HEK293 (cell line): ENCODE results near the gene DGUOK.

Experiments
- FEZF1 ChIP-seq: fragments of 450-650 bp; formaldehyde crosslinking; IDR thresholded peaks from 2 replicates; pipeline ENCODE4 v1.5.1; 2016; ENCODE audit warnings: missing biosample characterization, missing genetic modification characterization
- KLF16 ChIP-seq: fragments of 450-650 bp; formaldehyde crosslinking; IDR thresholded peaks from 2 replicates; pipeline ENCODE4 v1.5.1; 2017; ENCODE audit warnings: missing biosample characterization, missing genetic modification characterization
- MEIS1 ChIP-seq: sonication (generic); formaldehyde crosslinking; IDR thresholded peaks from 2 replicates; pipeline ENCODE4 v1.8.1; 2022; ENCODE audit warnings: missing genetic modification reagents, mild to moderate bottlenecking, borderline replicate concordance
- PRDM1 ChIP-seq: fragments of 450-650 bp; formaldehyde crosslinking; IDR thresholded peaks from 2 replicates; pipeline ENCODE4; 2016; ENCODE audit warnings: missing biosample characterization, missing genetic modification characterization
- REST ChIP-seq: fragments of 450-650 bp; formaldehyde crosslinking; IDR thresholded peaks from 2 replicates; pipeline ENCODE4 v1.5.1; 2016; ENCODE audit warnings: missing biosample characterization, missing genetic modification characterization
- ZBTB44 ChIP-seq: fragments of 450-650 bp; IDR thresholded peaks from 2 replicates; pipeline ENCODE4 v1.5.1; 2018; ENCODE audit warnings: missing biosample characterization, mild to moderate bottlenecking, missing genetic modification characterization
- ZNF366 ChIP-seq: fragments of 450-650 bp; formaldehyde crosslinking; conservative IDR thresholded peaks from 2 replicates; pipeline ENCODE4 v1.5.1; 2016; ENCODE audit warnings: missing biosample characterization, missing genetic modification characterization
- ZNF510 ChIP-seq: fragments of 450-650 bp; formaldehyde crosslinking; IDR thresholded peaks from 2 replicates; pipeline ENCODE4 v1.5.1; 2018; ENCODE audit warnings: mild to moderate bottlenecking, missing genetic modification characterization, missing biosample characterization; ENCODE audit not compliant: insufficient replicate concordance
- ZNF660 ChIP-seq: fragments of 450-650 bp; IDR thresholded peaks from 2 replicates; pipeline ENCODE4 v1.5.1; 2018; ENCODE audit warnings: missing biosample characterization, mild to moderate bottlenecking, missing genetic modification characterization
- ZNF704 ChIP-seq: fragments of 450-650 bp; formaldehyde crosslinking; IDR thresholded peaks from 2 replicates; pipeline ENCODE4 v1.5.1; 2016; ENCODE audit warnings: missing biosample characterization, missing genetic modification characterization
- ZNF777 ChIP-seq: fragments of 450-650 bp; formaldehyde crosslinking; IDR thresholded peaks from 2 replicates; pipeline ENCODE4 v1.5.1; 2017; ENCODE audit warnings: missing biosample characterization, missing genetic modification characterization, borderline replicate concordance
- TF ChIP-seq, protein P1 (sequence below): sonication (generic); formaldehyde crosslinking; IDR thresholded peaks from 2 replicates; pipeline ENCODE4 v1.8.1; 2022; ENCODE audit warnings: mild to moderate bottlenecking, moderate library complexity, missing genetic modification reagents
- TF ChIP-seq, protein P2 (sequence below): fragments of 450-650 bp; formaldehyde crosslinking; IDR thresholded peaks from 2 replicates; pipeline ENCODE4 v1.5.1; 2016; ENCODE audit warnings: missing biosample characterization, missing genetic modification characterization
- TF ChIP-seq, protein P3 (sequence below): fragments of 450-650 bp; formaldehyde crosslinking; IDR thresholded peaks from 2 replicates; pipeline ENCODE4 v1.5.1; 2016; ENCODE audit warnings: missing biosample characterization, missing genetic modification characterization, low read depth

GRCh38 chr2:73939419-73939818 is 12.7 kb downstream of the DGUOK start:
- TF ChIP-seq ZNF704 (tag by site-specific recombination) (no peak), ZNF366 (tag by site-specific recombination) (no peak), ZNF510 (tag by site-specific recombination) (no peak), ZBTB44 (tag by site-specific recombination) (no peak), REST (tag by site-specific recombination) (no peak), ZNF777 (tag by site-specific recombination) (no peak), FEZF1 (tag by site-specific recombination) (no peak), PRDM1 (tag by site-specific recombination) (no peak), KLF16 (tag by site-specific recombination) (no peak), ZNF660 (tag by site-specific recombination) (no peak), MEIS1 (CRISPR knock-in tag) (no peak)
- TF ChIP-seq, protein P1, sequence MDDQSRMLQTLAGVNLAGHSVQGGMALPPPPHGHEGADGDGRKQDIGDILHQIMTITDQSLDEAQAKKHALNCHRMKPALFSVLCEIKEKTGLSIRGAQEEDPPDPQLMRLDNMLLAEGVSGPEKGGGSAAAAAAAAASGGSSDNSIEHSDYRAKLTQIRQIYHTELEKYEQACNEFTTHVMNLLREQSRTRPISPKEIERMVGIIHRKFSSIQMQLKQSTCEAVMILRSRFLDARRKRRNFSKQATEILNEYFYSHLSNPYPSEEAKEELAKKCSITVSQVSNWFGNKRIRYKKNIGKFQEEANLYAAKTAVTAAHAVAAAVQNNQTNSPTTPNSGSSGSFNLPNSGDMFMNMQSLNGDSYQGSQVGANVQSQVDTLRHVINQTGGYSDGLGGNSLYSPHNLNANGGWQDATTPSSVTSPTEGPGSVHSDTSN = no peak
- TF ChIP-seq, protein P2, sequence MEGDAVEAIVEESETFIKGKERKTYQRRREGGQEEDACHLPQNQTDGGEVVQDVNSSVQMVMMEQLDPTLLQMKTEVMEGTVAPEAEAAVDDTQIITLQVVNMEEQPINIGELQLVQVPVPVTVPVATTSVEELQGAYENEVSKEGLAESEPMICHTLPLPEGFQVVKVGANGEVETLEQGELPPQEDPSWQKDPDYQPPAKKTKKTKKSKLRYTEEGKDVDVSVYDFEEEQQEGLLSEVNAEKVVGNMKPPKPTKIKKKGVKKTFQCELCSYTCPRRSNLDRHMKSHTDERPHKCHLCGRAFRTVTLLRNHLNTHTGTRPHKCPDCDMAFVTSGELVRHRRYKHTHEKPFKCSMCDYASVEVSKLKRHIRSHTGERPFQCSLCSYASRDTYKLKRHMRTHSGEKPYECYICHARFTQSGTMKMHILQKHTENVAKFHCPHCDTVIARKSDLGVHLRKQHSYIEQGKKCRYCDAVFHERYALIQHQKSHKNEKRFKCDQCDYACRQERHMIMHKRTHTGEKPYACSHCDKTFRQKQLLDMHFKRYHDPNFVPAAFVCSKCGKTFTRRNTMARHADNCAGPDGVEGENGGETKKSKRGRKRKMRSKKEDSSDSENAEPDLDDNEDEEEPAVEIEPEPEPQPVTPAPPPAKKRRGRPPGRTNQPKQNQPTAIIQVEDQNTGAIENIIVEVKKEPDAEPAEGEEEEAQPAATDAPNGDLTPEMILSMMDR = no peak
- TF ChIP-seq, protein P3, sequence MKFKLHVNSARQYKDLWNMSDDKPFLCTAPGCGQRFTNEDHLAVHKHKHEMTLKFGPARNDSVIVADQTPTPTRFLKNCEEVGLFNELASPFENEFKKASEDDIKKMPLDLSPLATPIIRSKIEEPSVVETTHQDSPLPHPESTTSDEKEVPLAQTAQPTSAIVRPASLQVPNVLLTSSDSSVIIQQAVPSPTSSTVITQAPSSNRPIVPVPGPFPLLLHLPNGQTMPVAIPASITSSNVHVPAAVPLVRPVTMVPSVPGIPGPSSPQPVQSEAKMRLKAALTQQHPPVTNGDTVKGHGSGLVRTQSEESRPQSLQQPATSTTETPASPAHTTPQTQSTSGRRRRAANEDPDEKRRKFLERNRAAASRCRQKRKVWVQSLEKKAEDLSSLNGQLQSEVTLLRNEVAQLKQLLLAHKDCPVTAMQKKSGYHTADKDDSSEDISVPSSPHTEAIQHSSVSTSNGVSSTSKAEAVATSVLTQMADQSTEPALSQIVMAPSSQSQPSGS (tag by site-specific recombination) = no peak
